H9 (cell line): ENCODE results near the gene KAT6B. TPM values are rescaled to one million over a fixed set of nuclear protein-coding genes. Genes with fewer than 3 reads are reported as not detected.

Experiments used
- DNase-seq: peaks from one replicate; pipeline ENCODE4 v3.0.0-alpha.2; 2017
- H2AFZ ChIP-seq: one replicate; pipeline ENCODE4 v1.6.1; 2013; ENCODE audit warnings: mild to moderate bottlenecking, low read length, control low read depth, moderate library complexity
- H2AK5ac ChIP-seq: 2 replicates; pipeline ENCODE4 v1.6.1; 2013; ENCODE audit warnings: low read length, control low read depth, mixed read lengths; ENCODE audit not compliant: insufficient read length
- H2BK120ac ChIP-seq: one replicate; pipeline ENCODE4 v1.6.1; 2013; ENCODE audit warnings: low read depth, mild to moderate bottlenecking, low read length, control low read depth, inconsistent platforms; ENCODE audit not compliant: poor library complexity, severe bottlenecking
- H2BK12ac ChIP-seq: 2 replicates; pipeline ENCODE4 v1.6.1; 2013; ENCODE audit warnings: low read length, control low read depth, mixed read lengths, low read depth; ENCODE audit not compliant: insufficient read length
- H2BK15ac ChIP-seq: 2 replicates; pipeline ENCODE4 v1.6.1; 2013; ENCODE audit warnings: low read depth, low read length, control low read depth
- H2BK20ac ChIP-seq: one replicate; pipeline ENCODE4 v1.6.1; 2013; ENCODE audit warnings: low read depth, mild to moderate bottlenecking, low read length, control low read depth, inconsistent platforms; ENCODE audit not compliant: poor library complexity, severe bottlenecking
- H2BK5ac ChIP-seq: 2 replicates; pipeline ENCODE4 v1.6.1; 2013; ENCODE audit warnings: low read length, control low read depth, mixed read lengths; ENCODE audit not compliant: insufficient read length
- H3K14ac ChIP-seq: 2 replicates; pipeline ENCODE4 v1.6.1; 2013; ENCODE audit warnings: low read length, control low read depth; ENCODE audit not compliant: insufficient read depth
- H3K18ac ChIP-seq: 2 replicates; pipeline ENCODE4 v1.6.1; 2013; ENCODE audit warnings: low read depth, mild to moderate bottlenecking, mixed read lengths, low read length, control low read depth; ENCODE audit not compliant: insufficient read length
- H3K23ac ChIP-seq: 2 replicates; pipeline ENCODE4 v1.6.1; 2013; ENCODE audit warnings: low read length, control low read depth, mixed read lengths, low read depth; ENCODE audit not compliant: insufficient read length
- H3K23me2 ChIP-seq: 2 replicates; pipeline ENCODE4 v1.6.1; 2013; ENCODE audit warnings: low read depth, mild to moderate bottlenecking, mixed read lengths, low read length, control low read depth; ENCODE audit not compliant: insufficient read length, poor library complexity, severe bottlenecking
- H3K27ac ChIP-seq: 2 replicates; pipeline ENCODE4 v1.5.1; 2013; ENCODE audit warnings: low read length, control low read depth, mixed read lengths, low read depth; ENCODE audit not compliant: insufficient read length
- H3K27me3 ChIP-seq: 2 replicates; pipeline ENCODE4 v1.6.1; 2013; ENCODE audit warnings: low read length, control low read depth, inconsistent platforms; ENCODE audit not compliant: insufficient read depth
- H3K4ac ChIP-seq: 2 replicates; pipeline ENCODE4 v1.6.1; 2013; ENCODE audit warnings: low read depth, mild to moderate bottlenecking, control low read depth, inconsistent platforms, low read length, moderate library complexity
- H3K4me1 ChIP-seq: 2 replicates; pipeline ENCODE4 v1.6.1; 2013; ENCODE audit warnings: low read length, control low read depth, inconsistent platforms; ENCODE audit not compliant: insufficient read depth
- H3K4me2 ChIP-seq: 2 replicates; pipeline ENCODE4 v1.6.1; 2013; ENCODE audit warnings: low read length, control low read depth, mixed read lengths; ENCODE audit not compliant: insufficient read length, insufficient read depth
- H3K56ac ChIP-seq: 2 replicates; pipeline ENCODE4 v1.6.1; 2013; ENCODE audit warnings: low read depth, mild to moderate bottlenecking, mixed read lengths, low read length, control low read depth; ENCODE audit not compliant: insufficient read length
- H3K79me1 ChIP-seq: 2 replicates; pipeline ENCODE4 v1.6.1; 2013; ENCODE audit warnings: low read depth, mild to moderate bottlenecking, moderate library complexity, low read length, control low read depth, inconsistent platforms; ENCODE audit not compliant: insufficient read depth, poor library complexity, severe bottlenecking
- H3K79me2 ChIP-seq: 2 replicates; pipeline ENCODE4 v1.6.1; 2013; ENCODE audit warnings: low read length, control low read depth, inconsistent platforms; ENCODE audit not compliant: insufficient read depth
- H3K9ac ChIP-seq: 2 replicates; pipeline ENCODE4 v1.6.1; 2013; ENCODE audit warnings: low read length, control low read depth, mixed read lengths; ENCODE audit not compliant: insufficient read length; ENCODE audit errors: extremely low read depth
- H3K9me3 ChIP-seq: one replicate; pipeline ENCODE4 v1.6.1; 2013; ENCODE audit warnings: low read depth, low read length, inconsistent platforms; ENCODE audit not compliant: control insufficient read depth
- H3T11ph ChIP-seq: one replicate; pipeline ENCODE4 v1.6.1; 2013; ENCODE audit warnings: mild to moderate bottlenecking, low read length, control low read depth, inconsistent platforms
- H4K20me1 ChIP-seq: one replicate; pipeline ENCODE4 v1.6.1; 2013; ENCODE audit not compliant: control insufficient read depth, insufficient read length, insufficient read depth
- H4K5ac ChIP-seq: 2 replicates; pipeline ENCODE4 v1.6.1; 2013; ENCODE audit warnings: low read depth, mild to moderate bottlenecking, mixed read lengths, low read length, control low read depth; ENCODE audit not compliant: insufficient read length
- H4K8ac ChIP-seq: replicated peaks from 2 replicates; pipeline ENCODE4 v1.6.1; 2013; ENCODE audit warnings: low read length, control low read depth, mixed read lengths, low read depth; ENCODE audit not compliant: insufficient read length
- H4K91ac ChIP-seq: 2 replicates; pipeline ENCODE4 v1.6.1; 2013; ENCODE audit warnings: low read depth, mild to moderate bottlenecking, moderate library complexity, mixed read lengths, low read length, control low read depth; ENCODE audit not compliant: insufficient read length
- H3K27ac Mint-ChIP-seq, 3 experiments: 2 replicates in 2 of 3; 3 replicates in 1 of 3; pipeline ENCODE4 v1.8.0; 2020 to 2021; ENCODE audit warnings: mixed read lengths in 3 of 3, mild to moderate bottlenecking in 1 of 3, moderate library complexity in 1 of 3
- H3K27me3 Mint-ChIP-seq: 2 replicates; pipeline ENCODE4 v1.8.0; 2021; ENCODE audit warnings: low read depth, mild to moderate bottlenecking, moderate library complexity, mixed read lengths
- H3K36me3 Mint-ChIP-seq, 3 experiments: 2 replicates in 2 of 3; 3 replicates in 1 of 3; pipeline ENCODE4 v1.8.0; 2020 to 2021; ENCODE audit warnings: low read depth in 3 of 3, mixed read lengths in 3 of 3; ENCODE audit not compliant: insufficient read depth in 1 of 3
- H3K4me1 Mint-ChIP-seq, 2 experiments: 2 replicates each; pipeline ENCODE4 v1.8.0; 2020; ENCODE audit warnings: mixed read lengths in 2 of 2
- H3K4me3 Mint-ChIP-seq, 2 experiments: 2 replicates in 1 of 2; 3 replicates in 1 of 2; pipeline ENCODE4 v1.8.0; 2020 to 2021; ENCODE audit warnings: mild to moderate bottlenecking in 2 of 2, mixed read lengths in 2 of 2, moderate library complexity in 1 of 2
- H3K9me3 Mint-ChIP-seq, 2 experiments: 2 replicates in 1 of 2; 3 replicates in 1 of 2; pipeline ENCODE4 v1.8.0; 2020; ENCODE audit warnings: mild to moderate bottlenecking in 2 of 2, mixed read lengths in 2 of 2, moderate library complexity in 1 of 2
- WGBS: extraction: QIAGEN DNeasy Blood & Tissue Kit; methylation state at CpG from one replicate; pipeline ENCODE4 v1.1.7; 2013; ENCODE audit warnings: missing lambda C conversion rate, low lambda C conversion rate, mixed read lengths; ENCODE audit not compliant: insufficient read length; ENCODE audit errors: extremely low coverage; 5-methylcytosine and 5-hydroxymethylcytosine counted together
- total RNA-seq: library from RNA; stranded (reverse); gene quantifications from 2 replicates; pipeline ENCODE4 v1.2.1, GENCODE V29; 2021
- TF ChIP-seq, protein P1 (sequence below): fragments of 200-600 bp; sonication (generic); conservative IDR thresholded peaks from 3 replicates; pipeline ENCODE4 v1.8.0; 2021; ENCODE audit warnings: antibody characterized with exemption, mild to moderate bottlenecking

KAT6B gene
- total RNA-seq, 1 experiment from 2014 or later, result 34.2 TPM

DNA sequence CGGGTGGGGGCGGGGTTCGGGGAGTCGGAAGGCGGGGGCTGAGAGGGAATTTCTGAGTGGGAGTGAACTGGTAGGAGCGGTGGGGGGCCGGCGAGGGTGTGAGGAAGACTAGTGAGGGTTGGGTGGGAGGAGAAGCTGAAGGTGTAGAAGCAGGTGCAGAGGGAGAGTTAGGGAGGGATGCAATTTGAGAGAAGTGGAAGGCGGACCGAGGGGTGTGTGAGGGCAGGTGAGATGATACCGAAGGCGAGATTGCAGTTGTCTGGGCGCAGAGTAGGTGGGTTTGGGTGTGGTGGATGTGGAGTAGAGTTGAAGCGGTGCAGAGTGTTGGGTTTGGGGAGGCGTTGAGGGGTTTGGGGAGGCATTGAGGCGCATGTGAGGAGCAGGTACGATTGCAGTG is 643 bp downstream of the KAT6B start:
- Histone ChIP-seq H4K5ac (no peak overlapping the region), H4K91ac (no peak overlapping the region), H4K20me1 (no peaks in the 10 kb centered on the region), H2BK120ac (no peak overlapping the region), H3K23ac (no peak overlapping the region), H2AK5ac (no peak overlapping the region), H3K27me3 (no peaks in the 10 kb centered on the region), H3K4me1 (peaks cover 3% of the 10 kb centered on the region; the same call in 1 of the 2 replicates), H2BK12ac (no peak overlapping the region), H3K4me2 (peak overlapping the region; percentile 87), H3K18ac (no peak overlapping the region), H3K27ac (no peak overlapping the region), H2BK15ac (no peak overlapping the region), H3K9me3 (no peaks in the 10 kb centered on the region), H3K23me2 (peaks cover 15% of the 10 kb centered on the region), H3K56ac (no peak overlapping the region), H3K4ac (no peak overlapping the region), H3K79me2 (peaks cover 6% of the 10 kb centered on the region; the same call in 1 of the 2 replicates), H3K79me1 (no peaks in the 10 kb centered on the region), H3K9ac (peak overlapping the region; percentile 57), H2BK20ac (no peak overlapping the region), H2AFZ (no peak overlapping the region), H4K8ac (no peak overlapping the region), H2BK5ac (no peak overlapping the region), H3K14ac (0 out of 2 replicates have a peak overlapping the region, but pooled peaks have one; percentile 9), H3T11ph (no peak overlapping the region)
- no peaks in the 10 kb centered on the region for H3K27me3 Mint-ChIP-seq
- no peak for DNase-seq
- WGBS, result no CpG with 5 or more reads among the region's 17 CpGs
- peaks cover 0 to 12% (median 9%) of the 10 kb centered on the region in 3 experiments; a peak in 4 of 7 replicates for H3K36me3 Mint-ChIP-seq
- TF ChIP-seq, protein P1, sequence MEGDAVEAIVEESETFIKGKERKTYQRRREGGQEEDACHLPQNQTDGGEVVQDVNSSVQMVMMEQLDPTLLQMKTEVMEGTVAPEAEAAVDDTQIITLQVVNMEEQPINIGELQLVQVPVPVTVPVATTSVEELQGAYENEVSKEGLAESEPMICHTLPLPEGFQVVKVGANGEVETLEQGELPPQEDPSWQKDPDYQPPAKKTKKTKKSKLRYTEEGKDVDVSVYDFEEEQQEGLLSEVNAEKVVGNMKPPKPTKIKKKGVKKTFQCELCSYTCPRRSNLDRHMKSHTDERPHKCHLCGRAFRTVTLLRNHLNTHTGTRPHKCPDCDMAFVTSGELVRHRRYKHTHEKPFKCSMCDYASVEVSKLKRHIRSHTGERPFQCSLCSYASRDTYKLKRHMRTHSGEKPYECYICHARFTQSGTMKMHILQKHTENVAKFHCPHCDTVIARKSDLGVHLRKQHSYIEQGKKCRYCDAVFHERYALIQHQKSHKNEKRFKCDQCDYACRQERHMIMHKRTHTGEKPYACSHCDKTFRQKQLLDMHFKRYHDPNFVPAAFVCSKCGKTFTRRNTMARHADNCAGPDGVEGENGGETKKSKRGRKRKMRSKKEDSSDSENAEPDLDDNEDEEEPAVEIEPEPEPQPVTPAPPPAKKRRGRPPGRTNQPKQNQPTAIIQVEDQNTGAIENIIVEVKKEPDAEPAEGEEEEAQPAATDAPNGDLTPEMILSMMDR, result no peak
- peak overlapping the region; percentile 78 to 88 for H3K4me3 Mint-ChIP-seq
- peak overlapping the region; percentile 24 to 76 (median 63); a peak in 5 of 7 replicates for H3K27ac Mint-ChIP-seq
- H3K4me1 Mint-ChIP-seq, result peaks cover 30 to 32% of the 10 kb centered on the region in 2 experiments
- no peaks in the 10 kb centered on the region; a peak in 1 of 5 replicates for H3K9me3 Mint-ChIP-seq
